HG03432 (cell line): Measurements from ENCODE around the gene GPSM1.

ENCODE experiments used
- ATAC-seq: cut with Tn5 transposase; IDR thresholded peaks from one replicate; pipeline ENCODE4 v1.9.1; 2021; ENCODE audit warnings: mild to moderate bottlenecking, moderate library complexity; ENCODE audit not compliant: unreplicated experiment

The GPSM1 gene

GRCh38 chr9:136373300-136374182 lies 46.2 kb downstream of the GPSM1 start, which contains the start of gene CARD9:
TSS of gene CARD9 (minus strand) at chr9:136373669. CDS start at chr9:136372078, 1,591 bp downstream.
- no peak for ATAC-seq

- no peak for ATAC-seq
Measured at GRCh38 chr9:136374183-136374575, 46.8 kb downstream of the GPSM1 start.

GRCh38 chr9:136375096-136375495 lies 47.8 kb downstream of the GPSM1 start:
- ATAC-seq: no peak

GRCh38 chr9:136376457-136376856 lies 49.1 kb downstream of the GPSM1 start:
- ATAC-seq: no peak

- no peak for ATAC-seq
Measured at GRCh38 chr9:136377341-136378169, 50.2 kb downstream of the GPSM1 start.

GRCh38 chr9:136378170-136379002 lies 51.0 kb downstream of the GPSM1 start:
- no peak for ATAC-seq

GRCh38 chr9:136379003-136379287 lies 51.6 kb downstream of the GPSM1 start:
- no peak for ATAC-seq

GRCh38 chr9:136379401-136379800 lies 52.1 kb downstream of the GPSM1 start:
- no peak for ATAC-seq

- no peak for ATAC-seq
Measured at GRCh38 chr9:136379891-136380290, 52.6 kb downstream of the GPSM1 start.

- no peak for ATAC-seq
Measured at GRCh38 chr9:136380381-136380780, 53.0 kb downstream of the GPSM1 start.

- ATAC-seq: no peak
Measured at GRCh38 chr9:136381311-136381710, 54.0 kb downstream of the GPSM1 start.

- no peak for ATAC-seq
Measured at GRCh38 chr9:136381966-136382513, 54.7 kb downstream of the GPSM1 start.

GRCh38 chr9:136383436-136383835 lies 56.1 kb downstream of the GPSM1 start:
- no peak for ATAC-seq

- no peak for ATAC-seq
Measured at GRCh38 chr9:136385015-136385414, 57.7 kb downstream of the GPSM1 start.

- no peak for ATAC-seq
Measured at GRCh38 chr9:136386018-136386417, 58.7 kb downstream of the GPSM1 start.

- no peak for ATAC-seq
Measured at GRCh38 chr9:136387217-136387616, 59.9 kb downstream of the GPSM1 start.

GRCh38 chr9:136389396-136389795 lies 62.1 kb downstream of the GPSM1 start:
- ATAC-seq: no peak

GRCh38 chr9:136391737-136392537 lies 64.6 kb downstream of the GPSM1 start:
- ATAC-seq: no peak

GRCh38 chr9:136392538-136393449 lies 65.5 kb downstream of the GPSM1 start:
- no peak for ATAC-seq
